ENCODE results near the gene LTC4S.

The LTC4S gene

DNA sequence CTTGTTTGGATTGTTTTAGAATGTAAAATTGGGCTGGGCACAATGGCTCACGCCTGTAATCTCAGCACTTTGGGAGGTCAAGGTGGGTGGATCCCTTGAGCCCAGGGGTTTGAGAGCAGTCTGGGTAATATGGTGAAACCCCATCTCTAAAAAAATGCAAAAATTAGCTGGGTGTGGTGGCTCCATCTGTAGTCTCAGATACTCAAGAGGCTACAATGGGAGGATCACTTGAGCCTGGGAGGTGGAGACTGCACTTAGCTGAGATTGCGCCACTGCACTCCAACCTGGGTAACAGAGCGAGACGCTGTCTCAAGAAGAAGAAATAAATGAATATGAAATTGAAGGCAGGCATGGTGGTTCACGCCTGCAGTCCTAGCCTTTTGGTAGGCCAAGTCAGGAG lies 39.8 kb upstream of the LTC4S start:
- WGBS (ENCODE audit: extremely low coverage, insufficient coverage, low lambda C conversion rate): no CpG with 5 or more reads among the region's 5 CpGs
- H3K4me3 ChIP-seq (ENCODE audit: low read length): no peak overlapping the region
- peaks cover 56% of the 10 kb centered on the region for H3K79me2 ChIP-seq (ENCODE audit: control insufficient read depth, insufficient read depth, low read length)
- H3K27ac ChIP-seq (ENCODE audit: low read depth, low read length): no peak overlapping the region
- H4K8ac ChIP-seq (ENCODE audit: low read depth, low read length): no peak overlapping the region
- no peak overlapping the region for H3K23ac ChIP-seq (ENCODE audit: low read length)
- H3K4me1 ChIP-seq (ENCODE audit: control insufficient read depth, low read depth, low read length): peaks cover 1% of the 10 kb centered on the region
- no peak overlapping the region for H3K18ac ChIP-seq (ENCODE audit: low read length)
- no peaks in the 10 kb centered on the region for H3K36me3 ChIP-seq (ENCODE audit: control insufficient read depth, insufficient read depth, low read length)
- no peaks in the 10 kb centered on the region for H3K27me3 ChIP-seq (ENCODE audit: insufficient read depth, low read length, poor library complexity)
- H3K4ac ChIP-seq (ENCODE audit: low read depth, low read length): no peak overlapping the region
- no peak overlapping the region for H2BK120ac ChIP-seq (ENCODE audit: low read depth, low read length)
- H3K56ac ChIP-seq (ENCODE audit: low read length): no peak overlapping the region
- H3K79me1 ChIP-seq (ENCODE audit: low read length): peaks cover 16% of the 10 kb centered on the region
- H3K9ac ChIP-seq (ENCODE audit: low read length): no peak overlapping the region
- H2BK15ac ChIP-seq (replicated peaks; ENCODE audit: low read depth): no peak overlapping the region
- H2AK5ac ChIP-seq (ENCODE audit: low read length): no peak overlapping the region
- H4K5ac ChIP-seq (ENCODE audit: low read length): no peak overlapping the region
- DNase-seq: no peak
- H2BK5ac ChIP-seq (ENCODE audit: low read length): no peak overlapping the region
- H3K4me2 ChIP-seq (ENCODE audit: low read length): no peak overlapping the region

DNA sequence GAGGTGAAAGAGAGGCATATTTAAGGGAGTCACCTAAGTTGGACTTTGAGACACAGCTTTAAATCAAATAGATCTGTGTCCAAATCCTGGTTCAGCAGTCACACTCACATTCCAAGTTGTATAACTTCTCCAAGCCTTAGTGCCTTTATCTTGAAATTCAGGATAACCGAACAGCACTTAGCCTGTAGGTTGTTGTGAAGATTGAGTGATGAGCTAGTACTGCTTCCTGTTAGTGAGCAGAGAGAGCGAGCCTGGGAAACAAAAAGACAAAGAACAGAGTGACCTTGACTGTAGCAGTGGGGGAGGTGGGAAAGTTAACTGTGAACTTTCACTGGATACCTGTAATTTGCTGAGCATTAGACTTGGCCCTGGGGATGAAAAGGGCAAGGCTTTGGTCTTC lies 38.8 kb upstream of the LTC4S start:
- no peak overlapping the region for H3K27ac ChIP-seq (ENCODE audit: low read depth, low read length)

DNA sequence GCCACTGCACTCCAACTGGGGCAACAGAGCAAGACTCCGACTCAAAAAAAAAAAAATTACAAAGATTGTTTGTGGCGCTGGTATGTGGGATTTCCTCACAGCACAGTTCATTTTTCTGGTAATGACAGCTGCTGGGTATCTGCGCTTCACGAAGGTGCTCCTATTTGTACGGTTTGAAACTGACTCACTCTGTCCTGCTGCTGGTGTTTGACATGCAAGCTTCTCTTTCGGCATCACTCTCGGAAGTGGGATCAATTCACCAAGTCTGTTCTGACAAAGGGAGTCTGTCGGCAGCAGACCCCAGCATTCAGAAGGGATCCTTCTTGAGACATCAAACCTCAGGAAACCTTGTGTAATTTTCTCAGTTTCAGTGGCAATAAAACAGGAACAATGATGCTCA lies 34.8 kb upstream of the LTC4S start:
- no peak overlapping the region for H3K27ac ChIP-seq (ENCODE audit: low read depth, low read length)
- no peak overlapping the region for H3K4ac ChIP-seq (ENCODE audit: low read depth, low read length)
- H3K4me3 ChIP-seq (ENCODE audit: low read length): no peak overlapping the region
- H3K9ac ChIP-seq (ENCODE audit: low read length): no peak overlapping the region
- no peak overlapping the region for H3K56ac ChIP-seq (ENCODE audit: low read length)
- H3K4me2 ChIP-seq (ENCODE audit: low read length): no peak overlapping the region
- no peak overlapping the region for H3K18ac ChIP-seq (ENCODE audit: low read length)
- H4K8ac ChIP-seq (ENCODE audit: low read depth, low read length): no peak overlapping the region
- H3K79me2 ChIP-seq (ENCODE audit: control insufficient read depth, insufficient read depth, low read length): peaks cover 50% of the 10 kb centered on the region
- no peak overlapping the region for H2BK15ac ChIP-seq (replicated peaks; ENCODE audit: low read depth)
- H3K23ac ChIP-seq (ENCODE audit: low read length): no peak overlapping the region
- H2BK120ac ChIP-seq (ENCODE audit: low read depth, low read length): no peak overlapping the region
- H2BK5ac ChIP-seq (ENCODE audit: low read length): no peak overlapping the region
- no peaks in the 10 kb centered on the region for H3K27me3 ChIP-seq (ENCODE audit: insufficient read depth, low read length, poor library complexity)
- peaks cover 1% of the 10 kb centered on the region for H3K4me1 ChIP-seq (ENCODE audit: control insufficient read depth, low read depth, low read length)
- H3K36me3 ChIP-seq (ENCODE audit: control insufficient read depth, insufficient read depth, low read length): no peaks in the 10 kb centered on the region
- H2AK5ac ChIP-seq (ENCODE audit: low read length): no peak overlapping the region
- no CpG with 5 or more reads among the region's 8 CpGs for WGBS (ENCODE audit: extremely low coverage, insufficient coverage, low lambda C conversion rate)
- no peak for DNase-seq
- H3K79me1 ChIP-seq (ENCODE audit: low read length): peaks cover 27% of the 10 kb centered on the region
- H4K5ac ChIP-seq (ENCODE audit: low read length): no peak overlapping the region

More for the DNA sequence above, 38.8 kb upstream of the LTC4S start:
- no peaks in the 10 kb centered on the region for H3K27me3 ChIP-seq (ENCODE audit: insufficient read depth, low read length, poor library complexity)
- no peak overlapping the region for H3K4me3 ChIP-seq (ENCODE audit: low read length)
- H3K9ac ChIP-seq (ENCODE audit: low read length): no peak overlapping the region
- H3K4ac ChIP-seq (ENCODE audit: low read depth, low read length): no peak overlapping the region
- peaks cover 1% of the 10 kb centered on the region for H3K4me1 ChIP-seq (ENCODE audit: control insufficient read depth, low read depth, low read length)
- no peaks in the 10 kb centered on the region for H3K36me3 ChIP-seq (ENCODE audit: control insufficient read depth, insufficient read depth, low read length)
- no peak overlapping the region for H4K5ac ChIP-seq (ENCODE audit: low read length)
- H3K23ac ChIP-seq (ENCODE audit: low read length): no peak overlapping the region
- no peak overlapping the region for H3K18ac ChIP-seq (ENCODE audit: low read length)
- H2BK15ac ChIP-seq (replicated peaks; ENCODE audit: low read depth): no peak overlapping the region
- DNase-seq: peak; percentile 77
- H2AK5ac ChIP-seq (ENCODE audit: low read length): no peak overlapping the region
- no peak overlapping the region for H3K4me2 ChIP-seq (ENCODE audit: low read length)
- H3K79me2 ChIP-seq (ENCODE audit: control insufficient read depth, insufficient read depth, low read length): peaks cover 59% of the 10 kb centered on the region
- peaks cover 21% of the 10 kb centered on the region for H3K79me1 ChIP-seq (ENCODE audit: low read length)
- H3K56ac ChIP-seq (ENCODE audit: low read length): no peak overlapping the region
- no peak overlapping the region for H4K8ac ChIP-seq (ENCODE audit: low read depth, low read length)
- no peak overlapping the region for H2BK5ac ChIP-seq (ENCODE audit: low read length)
- no CpG with 5 or more reads among the region's 2 CpGs for WGBS (ENCODE audit: extremely low coverage, insufficient coverage, low lambda C conversion rate)
- no peak overlapping the region for H2BK120ac ChIP-seq (ENCODE audit: low read depth, low read length)

DNA sequence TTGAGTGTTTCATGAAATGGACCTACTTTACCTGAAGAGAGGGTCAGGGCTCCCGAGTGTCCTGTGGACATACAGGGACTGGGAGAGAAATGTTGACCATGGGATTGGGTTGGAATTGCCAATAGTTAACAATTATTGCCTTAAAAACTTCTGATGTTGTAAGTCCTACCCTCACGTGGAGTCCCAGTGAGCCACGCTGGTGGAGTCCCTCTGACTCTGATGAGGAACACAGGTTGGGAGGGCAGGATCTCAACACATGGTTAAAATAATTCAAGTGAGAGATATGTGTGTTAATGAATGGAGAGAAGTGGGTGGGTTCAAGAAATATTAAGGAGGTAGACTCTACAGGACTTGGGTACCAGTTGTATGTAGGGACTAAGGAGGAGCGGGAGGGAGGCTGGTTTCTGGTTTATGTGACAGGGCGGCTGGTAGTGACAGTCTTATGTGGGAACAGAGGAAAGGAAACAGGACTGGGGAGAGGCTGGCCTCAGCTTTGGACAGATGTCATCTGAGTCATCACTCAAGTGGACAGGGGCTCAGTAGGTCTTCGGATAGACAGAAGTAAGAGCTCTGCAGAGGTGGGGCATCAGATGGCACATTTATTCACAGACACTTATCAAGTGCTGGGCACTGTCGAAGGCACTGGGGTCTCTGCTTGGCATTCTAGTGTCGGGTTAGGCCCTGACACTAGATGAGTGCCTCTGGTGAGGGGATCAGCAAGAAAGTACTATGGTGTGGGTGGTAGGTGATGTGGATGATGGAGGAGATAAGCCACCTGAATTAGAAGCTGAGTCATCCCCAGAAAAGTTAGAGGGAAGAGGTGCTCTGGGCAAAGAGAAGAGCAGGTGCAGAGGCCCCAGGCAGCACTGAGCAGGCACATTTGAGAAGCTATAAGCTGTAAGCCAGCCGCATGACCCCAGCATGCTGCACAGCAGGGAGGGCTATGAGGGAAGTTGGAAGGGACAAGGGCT lies 33.9 kb upstream of the LTC4S start:
- H2BK120ac ChIP-seq (ENCODE audit: low read depth, low read length): no peak overlapping the region
- no peak overlapping the region for H2BK15ac ChIP-seq (replicated peaks; ENCODE audit: low read depth)
- no peak overlapping the region for H2BK5ac ChIP-seq (ENCODE audit: low read length)
- H3K18ac ChIP-seq (ENCODE audit: low read length): no peak overlapping the region
- H3K27ac ChIP-seq (ENCODE audit: low read depth, low read length): no peak overlapping the region
- no peaks in the 10 kb centered on the region for H3K27me3 ChIP-seq (ENCODE audit: insufficient read depth, low read length, poor library complexity)
- H3K4me1 ChIP-seq (ENCODE audit: control insufficient read depth, low read depth, low read length): no peaks in the 10 kb centered on the region
- H3K4ac ChIP-seq (ENCODE audit: low read depth, low read length): no peak overlapping the region
- no peak overlapping the region for H3K56ac ChIP-seq (ENCODE audit: low read length)
- H3K4me2 ChIP-seq (ENCODE audit: low read length): no peak overlapping the region
- H2AK5ac ChIP-seq (ENCODE audit: low read length): no peak overlapping the region
- no peak overlapping the region for H3K9ac ChIP-seq (ENCODE audit: low read length)
- H3K36me3 ChIP-seq (ENCODE audit: control insufficient read depth, insufficient read depth, low read length): no peaks in the 10 kb centered on the region
- no peak overlapping the region for H4K8ac ChIP-seq (ENCODE audit: low read depth, low read length)
- H3K79me2 ChIP-seq (ENCODE audit: control insufficient read depth, insufficient read depth, low read length): peaks cover 45% of the 10 kb centered on the region
- WGBS (ENCODE audit: extremely low coverage, insufficient coverage, low lambda C conversion rate): no CpG with 5 or more reads among the region's 9 CpGs
- H3K23ac ChIP-seq (ENCODE audit: low read length): no peak overlapping the region
- no peak overlapping the region for H4K5ac ChIP-seq (ENCODE audit: low read length)
- no peak for DNase-seq
- H3K79me1 ChIP-seq (ENCODE audit: low read length): peaks cover 27% of the 10 kb centered on the region
- no peak overlapping the region for H3K4me3 ChIP-seq (ENCODE audit: low read length)

DNA sequence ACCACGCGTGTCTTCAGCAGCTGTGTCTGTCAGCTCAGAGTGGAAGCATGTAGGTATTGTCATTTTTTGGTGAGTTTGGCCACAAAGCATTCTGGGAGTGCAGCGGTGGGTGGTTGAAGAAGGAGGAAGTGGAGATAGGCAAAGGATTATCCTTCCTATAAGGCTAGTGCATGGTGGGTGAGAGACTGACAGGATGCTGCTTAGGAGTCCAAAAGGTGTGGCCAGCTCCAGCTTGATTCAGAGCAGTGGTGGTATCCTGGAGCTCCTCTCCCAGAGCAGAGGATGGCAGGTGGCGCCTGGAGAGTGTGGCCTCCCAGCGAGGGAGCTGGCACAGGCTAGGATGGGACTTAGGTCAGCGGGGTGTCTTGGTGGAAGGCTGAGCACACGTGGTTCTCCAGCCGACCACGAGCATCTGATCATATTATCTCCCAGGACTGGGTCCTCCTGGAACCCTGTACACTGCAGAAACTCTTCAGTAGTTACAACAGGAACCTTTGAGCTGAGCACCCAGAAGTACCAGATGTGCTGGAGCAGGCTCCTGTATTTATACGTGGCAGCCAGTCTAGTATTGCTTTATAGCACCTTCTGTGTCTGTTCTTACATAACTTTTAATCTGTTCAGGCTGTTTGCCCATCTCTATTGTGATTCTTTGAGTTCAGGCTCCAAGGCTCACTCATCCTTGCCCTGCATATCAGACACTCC lies 31.6 kb upstream of the LTC4S start:
- no peak overlapping the region for H2BK15ac ChIP-seq (replicated peaks; ENCODE audit: low read depth)
- no peak overlapping the region for H3K27ac ChIP-seq (ENCODE audit: low read depth, low read length)
- H3K18ac ChIP-seq (ENCODE audit: low read length): no peak overlapping the region
- no peak overlapping the region for H2AK5ac ChIP-seq (ENCODE audit: low read length)
- H4K5ac ChIP-seq (ENCODE audit: low read length): no peak overlapping the region
- H3K79me2 ChIP-seq (ENCODE audit: control insufficient read depth, insufficient read depth, low read length): peaks cover 41% of the 10 kb centered on the region
- H3K56ac ChIP-seq (ENCODE audit: low read length): no peak overlapping the region
- H3K36me3 ChIP-seq (ENCODE audit: control insufficient read depth, insufficient read depth, low read length): peaks cover 5% of the 10 kb centered on the region
- no peak overlapping the region for H2BK5ac ChIP-seq (ENCODE audit: low read length)
- no peak overlapping the region for H4K8ac ChIP-seq (ENCODE audit: low read depth, low read length)
- WGBS (ENCODE audit: extremely low coverage, insufficient coverage, low lambda C conversion rate): no CpG with 5 or more reads among the region's 10 CpGs
- DNase-seq: peak; percentile 57
- H3K4me1 ChIP-seq (ENCODE audit: control insufficient read depth, low read depth, low read length): no peaks in the 10 kb centered on the region
- no peak overlapping the region for H3K4me2 ChIP-seq (ENCODE audit: low read length)
- no peak overlapping the region for H3K4ac ChIP-seq (ENCODE audit: low read depth, low read length)
- H3K4me3 ChIP-seq (ENCODE audit: low read length): no peak overlapping the region
- H3K9ac ChIP-seq (ENCODE audit: low read length): no peak overlapping the region
- H3K23ac ChIP-seq (ENCODE audit: low read length): no peak overlapping the region
- peaks cover 27% of the 10 kb centered on the region for H3K79me1 ChIP-seq (ENCODE audit: low read length)
- no peak overlapping the region for H2BK120ac ChIP-seq (ENCODE audit: low read depth, low read length)
- no peaks in the 10 kb centered on the region for H3K27me3 ChIP-seq (ENCODE audit: insufficient read depth, low read length, poor library complexity)

Data from mesendoderm (in vitro differentiated cells).